ENCODE measurements around the gene SERTM1.

- no peak for TF ChIP-seq MAX (CRISPR knock-in tag; IDR thresholded peaks at IDR 0.05)
- TF ChIP-seq CTCF (IDR thresholded peaks at IDR 0.05) = no peak
- no peak for TF ChIP-seq ZNF232 (CRISPR knock-in tag; IDR thresholded peaks at IDR 0.05)
- no peak for TF ChIP-seq CREM (CRISPR knock-in tag; IDR thresholded peaks at IDR 0.05)
- no peak for TF ChIP-seq ELF4 (CRISPR knock-in tag; IDR thresholded peaks at IDR 0.05; ENCODE audit: low read depth)
- no peak for TF ChIP-seq NR3C1 (CRISPR knock-in tag; conservative IDR thresholded peaks at IDR 0.05; ENCODE audit: low read depth)
- TF ChIP-seq CREB1 (CRISPR knock-in tag; IDR thresholded peaks at IDR 0.05) = no peak
- TF ChIP-seq CBFB (CRISPR knock-in tag; IDR thresholded peaks at IDR 0.05; ENCODE audit: low read depth) = no peak
- no peak for TF ChIP-seq JUN (CRISPR knock-in tag; IDR thresholded peaks at IDR 0.05)
- no peak for TF ChIP-seq ZNF512 (CRISPR knock-in tag; IDR thresholded peaks at IDR 0.05; ENCODE audit: borderline replicate concordance)
- no peak for TF ChIP-seq TCF7 (CRISPR knock-in tag; IDR thresholded peaks at IDR 0.05; ENCODE audit: low read depth)
Observed at GRCh38 chr13:36668316-36668715, 5.5 kb upstream of the SERTM1 start.

Measured in WTC11 (cell line).